ENCODE measurements around the gene LGR6.
"Not testable (repeated sequence)": the region's sequence is repeated elsewhere in the genome, so short reads cannot be mapped to it uniquely, and the experiment has no call there.

The LGR6 gene

DNA sequence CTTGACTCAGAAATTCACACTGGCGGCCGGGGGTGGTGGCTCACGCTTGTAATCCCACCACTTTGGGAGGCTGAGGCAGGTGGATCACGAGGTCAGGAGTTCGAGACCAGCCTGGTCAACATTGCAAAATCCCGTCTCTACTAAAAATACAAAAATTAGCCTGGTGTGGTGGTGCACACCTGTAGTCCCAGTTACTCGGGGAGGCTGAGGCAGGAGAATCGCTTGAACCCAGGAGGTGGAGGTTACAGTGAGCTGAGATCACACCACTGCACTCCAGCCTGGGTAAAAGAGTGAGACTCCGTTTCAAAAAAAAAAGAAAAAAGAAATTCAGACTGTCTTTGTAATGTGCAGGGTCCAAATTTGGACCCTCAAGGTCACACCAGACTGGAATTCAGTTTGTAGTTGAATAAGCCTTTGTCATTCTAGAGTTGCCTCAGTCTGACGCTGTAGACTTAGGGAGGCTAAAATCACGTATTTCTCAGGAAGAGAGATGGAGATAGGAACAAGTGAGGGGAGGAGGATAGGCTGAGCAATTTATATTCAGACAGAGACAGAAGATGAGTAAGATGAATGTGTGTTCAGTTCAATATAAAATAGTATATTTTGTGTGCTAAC lies 159.1 kb downstream of the LGR6 start:
- DNase-seq, result not testable (repeated sequence)

DNA sequence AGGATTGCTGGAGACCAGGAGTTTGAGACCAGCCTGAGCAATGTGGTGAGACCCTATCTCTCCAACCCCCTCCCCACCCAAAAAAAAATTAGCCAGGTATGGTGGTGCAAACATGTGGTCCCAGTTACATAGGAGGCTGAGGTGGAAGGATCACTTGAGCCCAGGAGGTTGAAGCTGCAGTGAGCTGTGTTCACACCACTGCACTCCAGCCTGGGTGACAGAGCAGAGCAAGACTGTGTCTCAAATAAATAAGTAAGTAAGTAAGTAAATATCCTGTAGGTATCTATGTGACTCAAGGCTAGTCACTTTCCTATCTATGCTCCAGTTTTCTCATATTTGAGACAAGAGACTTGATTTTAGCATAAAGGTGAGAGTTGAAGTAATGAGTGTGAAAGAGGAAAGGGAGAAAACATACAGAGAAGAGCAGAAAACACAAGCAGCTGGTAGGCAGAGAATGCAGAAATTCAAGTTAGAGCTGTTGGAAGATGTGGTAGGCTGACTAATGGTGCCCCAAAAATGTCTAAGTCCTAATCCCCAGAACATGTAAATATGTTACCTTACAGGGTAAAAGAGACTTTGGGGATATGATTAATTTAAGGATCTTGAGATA lies 162.4 kb downstream of the LGR6 start:
- no peak for DNase-seq

DNA sequence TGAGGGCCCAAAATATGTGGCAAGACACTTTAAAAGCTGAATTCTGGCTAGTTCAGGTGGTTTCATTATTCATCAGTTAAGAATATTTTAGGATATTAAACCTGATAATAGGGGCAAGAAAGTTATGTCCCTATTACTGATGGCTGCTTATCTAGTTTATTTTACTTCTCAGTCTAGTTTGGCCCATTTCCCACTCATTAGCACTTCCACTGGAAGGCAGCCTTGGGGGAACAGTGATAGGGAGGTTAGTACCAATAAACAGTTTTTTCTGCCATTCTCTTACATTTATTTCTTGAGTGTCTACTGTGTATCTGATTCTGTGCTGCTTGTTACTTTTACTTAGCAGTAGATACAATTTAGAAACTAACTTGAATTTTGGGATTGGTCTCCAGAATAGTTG lies 163.9 kb downstream of the LGR6 start:
- no peak for DNase-seq

DNA sequence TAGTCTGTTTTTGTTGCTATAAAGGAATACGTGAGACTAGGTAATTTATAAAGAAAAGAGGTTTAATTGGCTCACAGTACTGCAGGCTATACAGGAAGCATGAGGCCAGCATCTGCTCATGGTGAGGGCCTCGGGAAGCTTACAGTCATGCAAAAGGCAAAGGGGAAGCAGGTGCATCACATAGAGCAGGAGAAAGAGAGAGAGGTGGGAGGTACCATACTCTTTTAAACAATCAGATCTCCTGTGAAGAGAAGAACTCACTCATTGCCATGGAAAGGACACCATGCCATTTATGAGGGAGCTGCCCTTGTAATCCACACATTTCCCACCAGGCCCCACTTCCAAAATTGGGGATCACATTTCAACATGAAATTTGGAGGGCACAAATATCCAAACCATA lies 167.6 kb downstream of the LGR6 start:
- DNase-seq, result no peak

DNA sequence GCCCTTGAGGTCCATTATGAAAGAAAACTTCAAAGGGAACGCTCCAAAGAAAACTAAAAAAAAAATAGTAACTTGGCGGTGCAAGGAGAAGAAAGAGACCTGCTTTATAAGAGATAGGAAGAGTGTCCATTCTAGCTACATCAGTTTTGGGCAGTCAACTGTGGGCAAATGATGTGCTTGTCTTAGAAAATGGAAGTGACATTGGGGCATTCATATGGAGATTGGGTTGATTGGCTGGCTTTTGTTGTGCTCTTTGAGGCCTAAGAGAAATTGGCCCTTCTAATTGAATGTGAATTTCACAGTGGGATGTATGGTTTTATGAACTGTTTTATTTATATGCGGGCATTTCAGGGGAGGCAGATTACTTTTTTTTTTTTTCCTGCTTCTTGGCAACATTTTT lies 168.1 kb downstream of the LGR6 start:
- DNase-seq, result no peak

DNA sequence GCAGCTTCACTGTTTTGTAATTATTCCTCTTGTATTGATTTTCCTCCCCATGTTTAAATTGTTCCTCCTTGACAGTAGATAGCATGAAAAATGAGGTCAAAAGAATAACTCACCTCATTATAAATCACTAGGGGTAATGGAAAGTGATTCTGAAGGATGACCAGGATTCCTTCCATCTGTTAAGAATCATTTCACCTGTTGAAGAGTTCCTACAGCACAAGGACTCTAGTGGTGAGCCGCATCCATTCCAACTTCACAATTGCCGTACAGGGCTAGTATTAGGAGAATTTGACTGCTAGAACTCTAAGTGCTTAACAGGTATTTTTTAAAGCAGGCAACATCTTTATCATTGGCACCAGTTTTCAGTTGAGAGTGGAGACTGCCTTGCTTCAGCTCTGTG lies 168.6 kb downstream of the LGR6 start:
- DNase-seq, result no peak

DNA sequence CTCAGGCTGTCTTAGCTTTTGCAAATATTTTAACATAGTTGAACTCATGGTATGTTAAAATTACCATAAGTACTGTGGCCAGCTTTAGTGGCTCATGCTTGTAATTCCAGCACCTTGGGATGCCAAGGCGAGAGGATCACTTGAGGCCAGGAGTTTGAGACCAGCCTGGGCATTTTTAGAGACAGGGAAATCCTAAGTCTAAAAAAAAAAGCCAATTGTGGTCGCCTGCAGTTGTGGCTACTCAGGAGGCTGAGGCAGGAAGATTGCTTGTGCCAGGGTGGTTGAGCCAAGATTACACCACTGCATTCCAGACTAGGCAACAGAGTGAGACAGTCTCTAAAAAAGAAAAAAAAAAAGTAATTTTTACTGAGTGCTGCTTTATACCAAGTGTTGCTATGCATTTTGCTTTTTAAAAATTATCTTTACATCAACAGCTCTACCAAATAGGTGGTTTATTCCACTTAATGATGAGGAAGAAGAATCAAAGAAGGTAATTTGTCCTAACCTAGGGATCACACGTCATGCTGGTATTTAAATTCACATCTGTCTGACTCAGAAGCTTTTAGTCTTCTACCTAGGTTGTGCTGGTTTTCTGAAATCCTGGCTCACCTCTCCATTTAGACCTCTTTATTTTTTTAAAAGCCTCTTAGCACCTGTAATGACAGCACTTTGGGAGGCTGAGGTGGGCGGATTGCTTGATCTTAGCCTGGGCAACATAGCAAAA lies 171.7 kb downstream of the LGR6 start:
- no peak for DNase-seq

DNA sequence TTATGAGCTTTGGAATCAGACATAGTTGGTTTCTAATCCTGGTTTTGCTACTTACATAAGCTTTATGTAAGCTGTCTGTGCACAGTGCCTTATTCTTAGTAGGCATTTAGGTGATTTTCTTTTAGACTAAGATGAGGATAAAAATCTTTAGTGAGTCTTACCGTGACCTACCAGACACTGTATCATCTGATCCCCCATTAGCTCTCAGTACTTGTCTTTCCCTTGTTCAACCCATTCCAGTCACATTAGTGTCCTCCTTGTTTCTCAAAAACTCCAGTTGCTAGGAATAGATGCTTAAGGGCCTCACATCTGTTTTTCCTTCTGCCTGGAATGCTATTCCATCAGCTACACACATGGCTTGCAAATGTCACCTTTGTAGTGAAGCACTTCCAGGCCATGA lies 173.7 kb downstream of the LGR6 start:
- no peak for DNase-seq
